CD8-positive, alpha-beta memory T cell (primary cell): Measurements from ENCODE around the gene SULT2B1. TPM values are rescaled to one million over a fixed set of nuclear protein-coding genes. Genes with fewer than 3 reads are reported as not detected.
"Not testable (repeated sequence)": the region's sequence is repeated elsewhere in the genome, so short reads cannot be mapped to it uniquely, and the experiment has no call there.

Experiments used
- CTCF ChIA-PET: fragments of 350-600 bp; sonication (Branson Sonifier 250); formaldehyde crosslinking; loops from one replicate; lab custom pipeline; 2021; ENCODE audit warnings: antibody characterized with exemption; lab: Charles Lee
- POLR2A ChIA-PET: fragments of 350-600 bp; sonication (Branson Sonifier 250); formaldehyde crosslinking; loops from one replicate; lab custom pipeline; 2021; ENCODE audit warnings: antibody characterized with exemption; lab: Charles Lee
- DNase-seq, 5 donors: peaks; one replicate each; pipeline versions ENCODE4 v3.0.0 to v3.0.0-alpha.2; 2020 to 2022; ENCODE audit warnings: mixed read lengths in 1 of 5
- H3K27ac ChIP-seq: one replicate; pipeline ENCODE4 v1.7.0; 2013; ENCODE audit warnings: low read depth, mild to moderate bottlenecking, low read length, moderate library complexity
- H3K27me3 ChIP-seq: 2 replicates; pipeline ENCODE4 v1.7.0; 2013; ENCODE audit warnings: low read length, mild to moderate bottlenecking; ENCODE audit not compliant: insufficient read depth, poor library complexity, severe bottlenecking
- H3K36me3 ChIP-seq: 2 replicates; pipeline ENCODE4 v1.7.0; 2013; ENCODE audit warnings: mild to moderate bottlenecking, low read length, moderate library complexity; ENCODE audit not compliant: insufficient read depth
- H3K4me1 ChIP-seq: 2 replicates; pipeline ENCODE4 v1.7.0; 2013; ENCODE audit warnings: mild to moderate bottlenecking, low read length, moderate library complexity; ENCODE audit not compliant: insufficient read depth
- H3K4me3 ChIP-seq: 2 replicates; pipeline ENCODE4 v1.7.0; 2013; ENCODE audit warnings: mild to moderate bottlenecking, low read length
- H3K9me3 ChIP-seq: 2 replicates; pipeline ENCODE4 v1.7.0; 2013; ENCODE audit warnings: mild to moderate bottlenecking, low read length
- H3K27ac Mint-ChIP-seq, 8 donors: one replicate each; pipeline ENCODE4 v1.8.0; 2020 to 2021; ENCODE audit warnings: mixed read lengths in 8 of 8, mild to moderate bottlenecking in 6 of 8, inconsistent platforms in 3 of 8, moderate library complexity in 3 of 8
- H3K27me3 Mint-ChIP-seq, 2 donors: one replicate each; pipeline ENCODE4 v1.8.0; 2020 to 2021; ENCODE audit warnings: mixed read lengths in 2 of 2, mild to moderate bottlenecking in 1 of 2, moderate library complexity in 1 of 2
- H3K36me3 Mint-ChIP-seq, 3 donors: one replicate each; pipeline ENCODE4 v1.8.0; 2020 to 2021; ENCODE audit warnings: mixed read lengths in 3 of 3, inconsistent platforms in 1 of 3, mild to moderate bottlenecking in 1 of 3
- H3K4me1 Mint-ChIP-seq, 3 donors: one replicate each; pipeline ENCODE4 v1.8.0; 2020 to 2021; ENCODE audit warnings: mixed read lengths in 3 of 3, inconsistent platforms in 1 of 3, mild to moderate bottlenecking in 1 of 3
- H3K4me3 Mint-ChIP-seq, 7 donors: one replicate each; pipeline ENCODE4 v1.8.0; 2020 to 2021; ENCODE audit warnings: mixed read lengths in 7 of 7, mild to moderate bottlenecking in 6 of 7, moderate library complexity in 4 of 7, inconsistent platforms in 2 of 7
- H3K9me3 Mint-ChIP-seq, 5 donors: one replicate each; pipeline ENCODE4 v1.8.0; 2020 to 2022; ENCODE audit warnings: mixed read lengths in 5 of 5, mild to moderate bottlenecking in 3 of 5, moderate library complexity in 2 of 5, inconsistent platforms in 1 of 5
- polyA plus RNA-seq: library from polyadenylated mRNA; unstranded; fragments of 300-500 nt; fragmentation: Illumina TruSeq; gene quantifications from one replicate; pipeline ENCODE4 v1.2.3, GENCODE V29; 2021
- total RNA-seq, 2 experiments: library from RNA; stranded (reverse); gene quantifications; one replicate each; pipeline ENCODE4 v1.2.3, GENCODE V29; 2021

The SULT2B1 gene
- total and polyA plus RNA-seq, 3 experiments from 2014 or later = not detected

- Mint-ChIP-seq H3K9me3 (no peaks in the 10 kb centered on the region), H3K4me3 (no peak overlapping the region), H3K27ac (peak overlapping the region in 1 of 8 donors; percentile 15), H3K27me3 (peaks cover 3 to 13% of the 10 kb centered on the region in 2 donors), H3K36me3 (no peaks in the 10 kb centered on the region), H3K4me1 (no peaks in the 10 kb centered on the region)
- POLR2A ChIA-PET = no interaction called here
- H3K4me3 ChIP-seq = no peak overlapping the region
- no peak overlapping the region for H3K27ac ChIP-seq
- no peaks in the 10 kb centered on the region for H3K4me1 ChIP-seq
- no peaks in the 10 kb centered on the region for H3K27me3 ChIP-seq
- no peaks in the 10 kb centered on the region for H3K9me3 ChIP-seq
- no peaks in the 10 kb centered on the region for H3K36me3 ChIP-seq
- CTCF ChIA-PET = interaction anchor here (1.3 kb wide), 1 partner anchor 64 kb away, joined by 3 read pairs; no protein-coding TSS in a partner anchor
- no peak for DNase-seq
Measured at GRCh38 chr19:48571378-48572162, 19.6 kb downstream of the SULT2B1 start.

GRCh38 chr19:48573163-48573505 is 21.2 kb downstream of the SULT2B1 start:
- ChIA-PET POLR2A (no interaction called here), CTCF (no interaction called here)
- no peaks in the 10 kb centered on the region for H3K9me3 Mint-ChIP-seq
- Histone ChIP-seq H3K36me3 (no peaks in the 10 kb centered on the region), H3K27me3 (no peaks in the 10 kb centered on the region), H3K9me3 (no peaks in the 10 kb centered on the region), H3K4me3 (no peak overlapping the region), H3K4me1 (no peaks in the 10 kb centered on the region), H3K27ac (no peak overlapping the region)
- H3K4me3 Mint-ChIP-seq = no peak overlapping the region
- no peaks in the 10 kb centered on the region for H3K4me1 Mint-ChIP-seq
- no peak for DNase-seq
- H3K36me3 Mint-ChIP-seq = no peaks in the 10 kb centered on the region
- H3K27ac Mint-ChIP-seq = peak overlapping the region in 1 of 8 donors; percentile 47
- H3K27me3 Mint-ChIP-seq = peaks cover 0 to 5% of the 10 kb centered on the region in 2 donors

GRCh38 chr19:48575931-48576622 is 24.1 kb downstream of the SULT2B1 start:
- H3K36me3 Mint-ChIP-seq = no peaks in the 10 kb centered on the region
- H3K27me3 Mint-ChIP-seq = no peaks in the 10 kb centered on the region
- Histone ChIP-seq H3K36me3 (no peaks in the 10 kb centered on the region), H3K4me1 (no peaks in the 10 kb centered on the region), H3K9me3 (no peaks in the 10 kb centered on the region), H3K27me3 (no peaks in the 10 kb centered on the region), H3K4me3 (no peak overlapping the region), H3K27ac (no peak overlapping the region)
- ChIA-PET CTCF (interaction anchor here (0.5 kb wide), 1 partner anchor 1670 kb away, joined by 3 read pairs; no protein-coding TSS in a partner anchor), POLR2A (interaction anchor here (0.7 kb wide), 1 partner anchor 1462 kb away, joined by 8 read pairs; the partner anchor contains the start of gene ZC3H4)
- H3K4me3 Mint-ChIP-seq = no peak overlapping the region
- no peak for DNase-seq
- no peaks in the 10 kb centered on the region for H3K4me1 Mint-ChIP-seq
- no peak overlapping the region for H3K27ac Mint-ChIP-seq
- no peaks in the 10 kb centered on the region for H3K9me3 Mint-ChIP-seq

DNA sequence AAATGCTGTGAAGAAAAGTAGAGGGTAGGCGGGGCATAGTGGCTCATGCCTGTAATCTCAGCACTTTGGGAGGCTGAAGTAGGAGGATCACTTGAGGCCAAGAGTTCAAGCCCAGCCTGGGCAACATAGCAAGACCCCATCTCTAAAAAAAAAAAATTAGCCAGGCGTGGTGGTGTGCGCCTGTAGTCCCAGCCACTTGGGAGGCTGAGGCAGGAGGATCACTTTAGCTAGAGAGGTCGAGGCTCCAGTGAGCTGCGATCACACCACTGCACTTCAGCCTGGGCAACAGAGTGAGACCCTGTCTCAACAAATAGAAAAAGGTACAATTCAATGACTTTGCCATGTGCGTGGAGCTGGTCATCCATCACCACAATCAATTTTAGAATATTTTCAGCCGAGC is 25.9 kb downstream of the SULT2B1 start:
- H3K4me1 Mint-ChIP-seq, H3K9me3 Mint-ChIP-seq, H3K4me1 ChIP-seq, DNase-seq, H3K36me3 ChIP-seq, POLR2A ChIA-PET, H3K27me3 Mint-ChIP-seq, H3K27ac Mint-ChIP-seq, H3K36me3 Mint-ChIP-seq, H3K27ac ChIP-seq, H3K27me3 ChIP-seq, H3K4me3 ChIP-seq, H3K4me3 Mint-ChIP-seq, H3K9me3 ChIP-seq: not testable (repeated sequence)
- CTCF ChIA-PET = interaction anchor here (1.0 kb wide), 2 partner anchors 30 to 72 kb away, joined by 3 read pairs; no protein-coding TSS in a partner anchor

DNA sequence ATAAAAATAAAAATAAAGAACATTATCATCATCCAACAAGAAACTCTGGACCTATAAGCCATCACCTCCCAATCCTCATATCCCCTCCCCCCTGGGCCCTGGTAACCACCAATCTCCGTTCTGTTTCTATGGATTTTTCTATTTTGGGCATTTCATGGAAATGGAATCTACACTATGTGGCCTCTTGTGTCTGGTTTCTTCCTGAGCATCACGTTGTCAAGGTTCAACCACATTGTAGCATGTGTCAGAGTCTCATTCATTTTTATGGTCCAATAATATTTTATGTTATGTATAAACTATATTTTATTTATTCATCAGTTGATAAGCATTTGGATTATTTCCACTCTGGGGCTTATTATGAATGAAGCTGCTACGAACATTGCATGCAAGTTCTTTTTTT is 26.9 kb downstream of the SULT2B1 start:
- Histone ChIP-seq H3K9me3 (no peaks in the 10 kb centered on the region), H3K36me3 (no peaks in the 10 kb centered on the region), H3K4me3 (no peak overlapping the region), H3K4me1 (no peaks in the 10 kb centered on the region), H3K27ac (no peak overlapping the region), H3K27me3 (no peaks in the 10 kb centered on the region)
- no peaks in the 10 kb centered on the region for H3K4me1 Mint-ChIP-seq
- H3K9me3 Mint-ChIP-seq = no peaks in the 10 kb centered on the region
- H3K4me3 Mint-ChIP-seq = no peak overlapping the region
- POLR2A ChIA-PET = no interaction called here
- no peak for DNase-seq
- CTCF ChIA-PET = interaction anchor here (0.9 kb wide), 1 partner anchor 10 kb away, joined by 3 read pairs; no protein-coding TSS in a partner anchor
- no peak overlapping the region for H3K27ac Mint-ChIP-seq
- no peaks in the 10 kb centered on the region for H3K36me3 Mint-ChIP-seq
- peaks cover 0 to 4% of the 10 kb centered on the region in 2 donors for H3K27me3 Mint-ChIP-seq

- no peak overlapping the region for H3K4me3 Mint-ChIP-seq
Measured at GRCh38 chr19:48582168-48582567, 30.2 kb downstream of the SULT2B1 start.

GRCh38 chr19:48587387-48587786 is 35.4 kb downstream of the SULT2B1 start:
- H3K27ac Mint-ChIP-seq = peak overlapping the region in 1 of 8 donors; percentile 66
- H3K4me1 ChIP-seq = peaks cover 6% of the 10 kb centered on the region
- H3K4me3 ChIP-seq = no peak overlapping the region
- no peaks in the 10 kb centered on the region for H3K36me3 Mint-ChIP-seq
- no peaks in the 10 kb centered on the region for H3K36me3 ChIP-seq
- CTCF ChIA-PET = interaction anchor here (0.5 to 11.2 kb wide), 6 partner anchors 18 to 254 kb away, joined by 3 to 152 read pairs (median 8); no protein-coding TSS in a partner anchor
- no peak overlapping the region for H3K27ac ChIP-seq
- H3K4me1 Mint-ChIP-seq = peaks cover 10 to 17% (median 11%) of the 10 kb centered on the region in 3 donors
- no peak for DNase-seq
- H3K9me3 Mint-ChIP-seq = no peaks in the 10 kb centered on the region
- POLR2A ChIA-PET = no interaction called here
- no peak overlapping the region for H3K4me3 Mint-ChIP-seq
- H3K9me3 ChIP-seq = no peaks in the 10 kb centered on the region
- no peaks in the 10 kb centered on the region for H3K27me3 ChIP-seq
- H3K27me3 Mint-ChIP-seq = peaks cover 2 to 12% of the 10 kb centered on the region in 2 donors

More at GRCh38 chr19:48582168-48582567, 30.2 kb downstream of the SULT2B1 start:
- Histone ChIP-seq H3K4me1 (no peaks in the 10 kb centered on the region), H3K36me3 (no peaks in the 10 kb centered on the region), H3K27me3 (no peaks in the 10 kb centered on the region), H3K4me3 (no peak overlapping the region), H3K27ac (no peak overlapping the region), H3K9me3 (no peaks in the 10 kb centered on the region)
- POLR2A ChIA-PET = no interaction called here
- no peaks in the 10 kb centered on the region for H3K36me3 Mint-ChIP-seq
- no peaks in the 10 kb centered on the region for H3K9me3 Mint-ChIP-seq
- peaks cover 3 to 6% (median 4%) of the 10 kb centered on the region in 3 donors for H3K4me1 Mint-ChIP-seq
- no peak for DNase-seq
- H3K27ac Mint-ChIP-seq = no peak overlapping the region
- peaks cover 0 to 9% of the 10 kb centered on the region in 2 donors for H3K27me3 Mint-ChIP-seq
- CTCF ChIA-PET = interaction anchor here (0.6 to 11.2 kb wide), 2 partner anchors 12 to 76 kb away, joined by 3 to 152 read pairs; no protein-coding TSS in a partner anchor
